OCI-LY7 (cell line): ENCODE results near the gene CEBPB. TPM values are rescaled to one million over a fixed set of nuclear protein-coding genes. Genes with fewer than 3 reads are reported as not detected.
"Not testable (repeated sequence)": the region's sequence is repeated elsewhere in the genome, so short reads cannot be mapped to it uniquely, and the experiment has no call there.

ENCODE experiments used
- BruUV-seq: library from RNA; stranded (reverse); fragments of 400-500 nt; replicated peaks from 2 replicates; lab custom pipeline; 2021; lab: Mats Ljungman, UMichigan
- CTCF ChIA-PET: fragments of 300-600 bp; sonication (Branson Sonifier 250); formaldehyde crosslinking; loops from one replicate; lab custom pipeline; 2022; ENCODE audit warnings: antibody characterized with exemption; ENCODE audit not compliant: unreplicated experiment; lab: Charles Lee
- POLR2A ChIA-PET: fragments of 300-600 bp; sonication (Branson Sonifier 250); formaldehyde crosslinking; loops from one replicate; lab custom pipeline; 2022; ENCODE audit warnings: antibody characterized with exemption; lab: Charles Lee
- DNase-seq: peaks from one replicate; pipeline ENCODE4 v3.0.0-alpha.2; 2015; ENCODE audit warnings: low spot score
- H2AFZ ChIP-seq: fragments of 200-600 bp; sonication (generic), shearing (Covaris generic); 2 replicates; pipeline ENCODE4 v1.6.1; 2014; ENCODE audit warnings: mild to moderate bottlenecking, antibody characterized with exemption, low read length, moderate library complexity
- H3K27ac ChIP-seq: fragments of 200-600 bp; sonication (generic); 2 replicates; pipeline ENCODE4 v1.5.1; 2014; ENCODE audit warnings: mixed run types, low read depth, mild to moderate bottlenecking, moderate library complexity, low read length, inconsistent platforms; ENCODE audit not compliant: poor library complexity, severe bottlenecking
- H3K36me3 ChIP-seq: fragments of 200-600 bp; sonication (generic); 2 replicates; pipeline ENCODE4 v1.6.1; 2014; ENCODE audit warnings: mild to moderate bottlenecking, antibody characterized with exemption, low read length, moderate library complexity, mixed read lengths; ENCODE audit not compliant: insufficient read depth
- H3K4me1 ChIP-seq: fragments of 200-600 bp; sonication (generic); 2 replicates; pipeline ENCODE4 v1.5.1; 2014; ENCODE audit warnings: mild to moderate bottlenecking, low read length; ENCODE audit not compliant: insufficient read depth, poor library complexity, severe bottlenecking
- H3K4me2 ChIP-seq: fragments of 200-600 bp; sonication (generic); 2 replicates; pipeline ENCODE4 v1.6.1; 2014; ENCODE audit warnings: mild to moderate bottlenecking, low read length
- H3K4me3 ChIP-seq: fragments of 200-600 bp; sonication (generic); 2 replicates; pipeline ENCODE4 v1.5.1; 2014; ENCODE audit warnings: mild to moderate bottlenecking, low read depth, low read length; ENCODE audit not compliant: poor library complexity, severe bottlenecking
- H3K79me2 ChIP-seq: fragments of 200-600 bp; sonication (generic); 2 replicates; pipeline ENCODE4 v1.6.1; 2016; ENCODE audit warnings: low read depth, mild to moderate bottlenecking, low read length, moderate library complexity, mixed read lengths; ENCODE audit not compliant: insufficient read depth
- H3K9me2 ChIP-seq: fragments of 200-600 bp; sonication (generic); 2 replicates; pipeline ENCODE4 v1.6.1; 2016; ENCODE audit warnings: mild to moderate bottlenecking, low read length, mixed read lengths; ENCODE audit not compliant: insufficient read depth
- H3K9me3 ChIP-seq: fragments of 200-600 bp; sonication (generic); 2 replicates; pipeline ENCODE4 v1.6.1; 2014; ENCODE audit warnings: mild to moderate bottlenecking, mixed run types, low read length, mixed read lengths
- H4K20me1 ChIP-seq: fragments of 200-600 bp; sonication (generic); 2 replicates; pipeline ENCODE4 v1.6.1; 2014; ENCODE audit warnings: mild to moderate bottlenecking, antibody characterized with exemption, low read length, moderate library complexity, mixed read lengths; ENCODE audit not compliant: insufficient read depth
- EZH2phosphoT487 ChIP-seq: fragments of 200-600 bp; sonication (generic); IDR thresholded peaks from 2 replicates; pipeline ENCODE4 v1.6.1; 2018; ENCODE audit warnings: low read depth, borderline replicate concordance, mild to moderate bottlenecking, mixed run types, antibody characterized with exemption, low read length, moderate library complexity, mixed read lengths
- intact Hi-C: fragments of 100-400 bp; cut with micrococcal nuclease; formaldehyde crosslinking; loops from one replicate; pipeline ENCODE4 v1.10.0; 2022; ENCODE audit not compliant: unreplicated experiment
- total RNA-seq, 2 experiments: library from RNA; depleted of rRNA in 1 of 2; stranded (reverse); fragments of >200 nt in 1 of 2; shearing (Covaris generic) in 1 of 2; gene quantifications; 2 replicates each; pipeline ENCODE4 v1.2.3, GENCODE V29; 2014 to 2022
- TF ChIP-seq, protein P1 (sequence below): fragments of 200-600 bp; sonication (generic); conservative IDR thresholded peaks from 2 replicates; pipeline ENCODE4 v1.5.1; 2014; ENCODE audit warnings: mild to moderate bottlenecking, antibody characterized with exemption, low read length, moderate library complexity, mixed read lengths

CEBPB gene
- total RNA-seq, 2 experiments from 2014 or later, result 47.6 to 48.4 TPM

DNA sequence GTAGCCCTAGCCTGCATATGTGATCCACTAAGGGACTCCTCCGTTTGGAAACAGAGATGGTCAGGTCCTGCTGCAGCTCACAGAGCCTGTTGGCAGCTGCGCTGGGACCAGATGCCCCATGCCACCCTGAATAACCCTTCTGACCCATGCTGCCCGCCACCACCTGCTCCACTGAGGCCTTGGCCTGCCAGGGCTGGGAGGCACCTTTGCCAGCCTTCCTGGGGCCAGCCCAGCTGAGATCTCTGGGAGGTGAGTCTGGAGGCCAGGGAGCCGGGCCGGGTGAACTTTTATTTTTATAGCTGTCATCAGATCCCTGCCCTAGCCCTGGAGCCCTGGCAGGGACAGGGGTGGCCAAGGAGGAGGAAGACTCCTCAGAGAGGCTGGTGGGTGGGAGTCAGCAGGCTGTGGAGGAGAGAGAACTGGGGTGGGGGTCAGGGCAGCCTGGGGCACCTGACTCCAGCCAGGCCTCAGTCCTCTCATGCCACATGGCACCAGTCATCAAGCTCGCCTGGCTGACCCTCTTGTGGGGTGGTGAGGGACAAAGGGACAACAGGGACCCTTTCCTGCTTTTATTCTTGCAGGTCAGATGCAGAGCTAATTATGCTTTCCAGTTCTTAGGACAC is 10.0 kb downstream of the CEBPB start:
- POLR2A ChIA-PET, result interaction anchor here (0.6 kb wide), 1 partner anchor 1149 kb away, joined by 3 read pairs; no protein-coding TSS in a partner anchor
- no peak for DNase-seq

DNA sequence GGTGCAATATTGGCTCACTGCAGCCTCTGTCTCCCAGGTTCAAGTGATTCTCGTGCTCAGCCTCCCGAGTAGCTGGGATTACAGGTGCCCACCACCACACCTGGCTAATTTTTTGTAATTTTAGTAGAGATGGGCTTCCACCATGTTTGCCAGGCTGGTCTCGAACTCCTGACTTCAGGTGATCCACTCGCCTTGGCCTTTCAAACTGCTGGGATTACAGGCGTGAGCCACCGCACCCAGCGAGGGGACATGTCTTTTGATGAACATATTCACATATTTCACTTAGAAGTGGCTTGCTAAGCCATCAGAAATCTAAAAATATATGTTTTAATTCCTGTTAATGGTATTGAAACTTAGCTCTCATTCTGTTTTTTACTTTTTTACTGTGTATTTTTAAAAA is 11.1 kb downstream of the CEBPB start:
- H3K36me3 ChIP-seq, H3K4me3 ChIP-seq, H3K4me2 ChIP-seq, H4K20me1 ChIP-seq, CTCF ChIA-PET, H3K9me2 ChIP-seq, H3K4me1 ChIP-seq, H3K27ac ChIP-seq, BruUV-seq, H2AFZ ChIP-seq, H3K9me3 ChIP-seq, DNase-seq, intact Hi-C loops, H3K79me2 ChIP-seq: not testable (repeated sequence)
- POLR2A ChIA-PET, result interaction anchor here (0.6 kb wide), 3 partner anchors 60 to 1148 kb away, joined by 3 read pairs; no protein-coding TSS in a partner anchor

More for the DNA sequence above, 10.0 kb downstream of the CEBPB start:
- intact Hi-C loops, result no loop called here
- H3K27ac ChIP-seq, result no peak overlapping the region
- no peak overlapping the region for H2AFZ ChIP-seq
- peaks cover 5% of the 10 kb centered on the region for H3K4me1 ChIP-seq
- H3K79me2 ChIP-seq, result no peaks in the 10 kb centered on the region
- peaks cover 9% of the 10 kb centered on the region; the same call in 1 of the 2 replicates for H3K9me3 ChIP-seq
- H3K9me2 ChIP-seq, result no peaks in the 10 kb centered on the region
- H3K4me3 ChIP-seq, result no peak overlapping the region
- no peaks in the 10 kb centered on the region for H3K36me3 ChIP-seq
- CTCF ChIA-PET, result interaction anchor here (0.6 kb wide), 1 partner anchor 55 kb away, joined by 3 read pairs; no protein-coding TSS in a partner anchor
- H4K20me1 ChIP-seq, result no peaks in the 10 kb centered on the region
- no peak for TF ChIP-seq EZH2phosphoT487
- TF ChIP-seq, protein P1, sequence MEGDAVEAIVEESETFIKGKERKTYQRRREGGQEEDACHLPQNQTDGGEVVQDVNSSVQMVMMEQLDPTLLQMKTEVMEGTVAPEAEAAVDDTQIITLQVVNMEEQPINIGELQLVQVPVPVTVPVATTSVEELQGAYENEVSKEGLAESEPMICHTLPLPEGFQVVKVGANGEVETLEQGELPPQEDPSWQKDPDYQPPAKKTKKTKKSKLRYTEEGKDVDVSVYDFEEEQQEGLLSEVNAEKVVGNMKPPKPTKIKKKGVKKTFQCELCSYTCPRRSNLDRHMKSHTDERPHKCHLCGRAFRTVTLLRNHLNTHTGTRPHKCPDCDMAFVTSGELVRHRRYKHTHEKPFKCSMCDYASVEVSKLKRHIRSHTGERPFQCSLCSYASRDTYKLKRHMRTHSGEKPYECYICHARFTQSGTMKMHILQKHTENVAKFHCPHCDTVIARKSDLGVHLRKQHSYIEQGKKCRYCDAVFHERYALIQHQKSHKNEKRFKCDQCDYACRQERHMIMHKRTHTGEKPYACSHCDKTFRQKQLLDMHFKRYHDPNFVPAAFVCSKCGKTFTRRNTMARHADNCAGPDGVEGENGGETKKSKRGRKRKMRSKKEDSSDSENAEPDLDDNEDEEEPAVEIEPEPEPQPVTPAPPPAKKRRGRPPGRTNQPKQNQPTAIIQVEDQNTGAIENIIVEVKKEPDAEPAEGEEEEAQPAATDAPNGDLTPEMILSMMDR, result no peak
- no TSS peak for BruUV-seq
- H3K4me2 ChIP-seq, result no peak overlapping the region

DNA sequence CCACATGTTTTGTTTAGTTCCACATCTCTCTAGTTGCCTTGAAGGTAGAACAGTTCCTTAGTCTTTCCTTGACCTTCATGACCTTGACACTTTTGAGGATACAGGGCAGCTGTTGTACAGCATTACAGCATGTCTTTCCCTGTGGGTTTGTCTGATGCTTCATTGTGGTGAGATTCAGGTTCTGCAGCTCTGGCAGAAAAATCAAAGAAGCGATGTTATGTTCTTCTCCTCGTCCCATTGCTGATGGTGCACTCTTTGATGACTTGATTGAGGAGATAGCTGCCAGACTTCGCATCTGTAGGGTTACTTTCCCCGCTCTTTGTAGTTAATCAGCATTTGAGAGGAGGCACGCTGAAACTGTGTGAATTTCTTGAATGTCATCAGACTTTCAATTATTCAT is 12.0 kb downstream of the CEBPB start:
- H3K79me2 ChIP-seq, result no peaks in the 10 kb centered on the region
- POLR2A ChIA-PET, result no interaction called here
- no peak for DNase-seq
- no TSS peak for BruUV-seq
- no peaks in the 10 kb centered on the region for H3K36me3 ChIP-seq
- CTCF ChIA-PET, result no interaction called here
- peaks cover 5% of the 10 kb centered on the region for H3K4me1 ChIP-seq
- TF ChIP-seq, protein P1, result no peak
- TF ChIP-seq EZH2phosphoT487, result no peak
- intact Hi-C loops, result no loop called here
- H3K9me3 ChIP-seq, result peaks cover 9% of the 10 kb centered on the region; the same call in 1 of the 2 replicates
- H2AFZ ChIP-seq, result no peak overlapping the region
- no peaks in the 10 kb centered on the region for H3K9me2 ChIP-seq
- no peaks in the 10 kb centered on the region for H4K20me1 ChIP-seq
- H3K27ac ChIP-seq, result no peak overlapping the region
- H3K4me2 ChIP-seq, result no peak overlapping the region
- H3K4me3 ChIP-seq, result no peak overlapping the region
